ENCODE data around the gene RTN4R. TPM values are rescaled to one million over a fixed set of nuclear protein-coding genes. Genes with fewer than 3 reads are reported as not detected.

RTN4R gene
- total and polyA plus RNA-seq, 9 of the 15 experiments (the other 6 are each of a cell fraction or from before 2014, with no cell fraction given), result 0.04 to 2.8 (median 1.4) TPM; not detected in 3

DNA sequence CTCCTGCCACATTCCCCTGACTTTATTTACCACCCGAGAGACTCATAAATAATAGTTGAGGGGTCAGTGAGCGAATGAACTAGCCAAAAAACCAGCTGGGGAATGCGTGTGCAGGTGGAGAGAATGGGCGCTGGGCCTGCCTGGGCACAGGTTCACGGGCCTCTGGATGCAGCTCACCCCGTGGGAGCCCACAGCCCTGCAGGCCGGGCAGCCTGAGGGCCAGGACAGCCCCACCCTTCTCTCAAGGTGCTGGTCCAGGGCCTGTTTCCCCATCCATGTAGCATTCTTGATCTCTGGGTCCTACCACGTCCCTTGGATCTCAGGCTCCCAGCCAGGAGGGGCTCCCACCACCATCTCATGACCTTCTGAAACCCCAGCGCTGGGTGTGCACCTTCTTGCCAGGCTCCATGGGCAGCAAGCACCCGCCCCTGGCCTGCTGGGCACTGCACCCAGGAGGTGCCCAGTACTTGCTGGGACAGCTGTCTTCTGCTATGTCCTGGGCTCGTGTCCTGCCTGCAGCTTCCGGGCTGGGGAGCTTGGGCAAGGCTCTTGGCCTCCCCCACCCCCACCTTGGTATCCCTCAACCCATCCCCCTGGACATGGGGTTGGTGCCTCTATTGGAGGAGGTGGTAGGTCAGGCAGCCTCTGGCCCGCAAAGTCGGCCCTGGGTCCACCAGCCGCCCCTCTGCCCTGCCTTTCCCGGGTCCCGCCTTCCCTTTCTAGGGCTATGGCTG lies 74.2 kb downstream of the RTN4R start:
- DNase-seq (ENCODE audit: extremely low read depth in 1 of 4, low spot score in 3 of 4) (no peak), FAIRE-seq (no peak), ATAC-seq (no peak)
- H3K79me2 ChIP-seq (ENCODE audit: control insufficient read depth, insufficient read depth, low read length), result no peaks in the 10 kb centered on the region
- H3K4me3 ChIP-seq, result no peak overlapping the region
- H3K36me3 ChIP-seq (ENCODE audit: control insufficient read depth, insufficient read depth, low read length), result no peaks in the 10 kb centered on the region
- H3K9me3 ChIP-seq (replicated peaks; ENCODE audit: control insufficient read depth, insufficient read depth, low read depth, low read length), result no peaks in the 10 kb centered on the region
- in situ Hi-C loops (cut with MboI) (no loop called here), intact Hi-C loops (cut with micrococcal nuclease) (loop anchor here (5.0 kb wide), 1 partner anchor 37 kb away; no protein-coding TSS in a partner anchor)
- peaks cover 79 to 85% of the 10 kb centered on the region in 2 experiments for H3K27me3 ChIP-seq (ENCODE audit: control insufficient read depth in 2 of 2, insufficient read depth in 2 of 2, low read length in 2 of 2)
- BruUV-seq (replicated peaks), result no TSS peak
- peaks cover 39% of the 10 kb centered on the region for H4K20me1 ChIP-seq (replicated peaks; ENCODE audit: control insufficient read depth, insufficient read depth, low read length)
- H3K4me2 ChIP-seq (ENCODE audit: insufficient read depth, low read length), result no peak overlapping the region
- no peak overlapping the region for H3K27ac ChIP-seq (ENCODE audit: extremely low read depth, low read depth, low read length)
- ChIA-PET CTCF (ENCODE audit: low intra/inter-chr PET ratio) (no interaction called here), POLR2A (interaction anchor here (0.7 to 1.7 kb wide), 9 partner anchors 12 to 44 kb away, joined by 3 to 10 read pairs (median 4); no protein-coding TSS in a partner anchor)
- peaks cover 0 to 49% of the 10 kb centered on the region in 2 experiments; a peak in 2 of 5 replicates for H3K4me1 ChIP-seq (replicated peaks in 1 of 2; ENCODE audit: control insufficient read depth in 2 of 2, insufficient read depth in 2 of 2, low read length in 2 of 2)
- no peak overlapping the region; a peak in 1 of 4 replicates for H3K9ac ChIP-seq (ENCODE audit: insufficient read depth in 1 of 2, low read depth in 2 of 2, low read length in 2 of 2)
- peaks cover 3% of the 10 kb centered on the region for H3K9me1 ChIP-seq (ENCODE audit: control insufficient read depth, insufficient read depth, low read length)
- H2AFZ ChIP-seq (ENCODE audit: low read depth, low read length), result no peak overlapping the region
- WGBS (ENCODE audit: insufficient coverage, low coverage, missing lambda C conversion rate), result 7% methylated on average over 17 of the region's 17 CpGs
- TF ChIP-seq FOXA3 (CRISPR knock-in tag; conservative IDR thresholded peaks at IDR 0.05 in 1 of 2, IDR thresholded peaks at IDR 0.05 in 1 of 2), result 0 out of 4 replicates have a peak, but pooled peaks of 1 of the 2 experiments have one; percentile 59
- TF ChIP-seq, protein P1, sequence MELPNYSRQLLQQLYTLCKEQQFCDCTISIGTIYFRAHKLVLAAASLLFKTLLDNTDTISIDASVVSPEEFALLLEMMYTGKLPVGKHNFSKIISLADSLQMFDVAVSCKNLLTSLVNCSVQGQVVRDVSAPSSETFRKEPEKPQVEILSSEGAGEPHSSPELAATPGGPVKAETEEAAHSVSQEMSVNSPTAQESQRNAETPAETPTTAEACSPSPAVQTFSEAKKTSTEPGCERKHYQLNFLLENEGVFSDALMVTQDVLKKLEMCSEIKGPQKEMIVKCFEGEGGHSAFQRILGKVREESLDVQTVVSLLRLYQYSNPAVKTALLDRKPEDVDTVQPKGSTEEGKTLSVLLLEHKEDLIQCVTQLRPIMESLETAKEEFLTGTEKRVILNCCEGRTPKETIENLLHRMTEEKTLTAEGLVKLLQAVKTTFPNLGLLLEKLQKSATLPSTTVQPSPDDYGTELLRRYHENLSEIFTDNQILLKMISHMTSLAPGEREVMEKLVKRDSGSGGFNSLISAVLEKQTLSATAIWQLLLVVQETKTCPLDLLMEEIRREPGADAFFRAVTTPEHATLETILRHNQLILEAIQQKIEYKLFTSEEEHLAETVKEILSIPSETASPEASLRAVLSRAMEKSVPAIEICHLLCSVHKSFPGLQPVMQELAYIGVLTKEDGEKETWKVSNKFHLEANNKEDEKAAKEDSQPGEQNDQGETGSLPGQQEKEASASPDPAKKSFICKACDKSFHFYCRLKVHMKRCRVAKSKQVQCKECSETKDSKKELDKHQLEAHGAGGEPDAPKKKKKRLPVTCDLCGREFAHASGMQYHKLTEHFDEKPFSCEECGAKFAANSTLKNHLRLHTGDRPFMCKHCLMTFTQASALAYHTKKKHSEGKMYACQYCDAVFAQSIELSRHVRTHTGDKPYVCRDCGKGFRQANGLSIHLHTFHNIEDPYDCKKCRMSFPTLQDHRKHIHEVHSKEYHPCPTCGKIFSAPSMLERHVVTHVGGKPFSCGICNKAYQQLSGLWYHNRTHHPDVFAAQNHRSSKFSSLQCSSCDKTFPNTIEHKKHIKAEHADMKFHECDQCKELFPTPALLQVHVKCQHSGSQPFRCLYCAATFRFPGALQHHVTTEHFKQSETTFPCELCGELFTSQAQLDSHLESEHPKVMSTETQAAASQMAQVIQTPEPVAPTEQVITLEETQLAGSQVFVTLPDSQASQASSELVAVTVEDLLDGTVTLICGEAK (IDR thresholded peaks at IDR 0.05), result no peak
- TF ChIP-seq, protein P1 (CRISPR knock-in tag; IDR thresholded peaks at IDR 0.05), result no peak
- no peak for TF ChIP-seq CBX8 (IDR thresholded peaks at IDR 0.05; ENCODE audit: borderline replicate concordance, extremely low read depth, low read depth, low read length, poor library complexity, severe bottlenecking)
- TF ChIP-seq POLR3G (IDR thresholded peaks at IDR 0.05; ENCODE audit: extremely low read depth, insufficient read length, insufficient replicate concordance), result no peak
- TF ChIP-seq PTBP1 (IDR thresholded peaks at IDR 0.05; ENCODE audit: low read depth, low read length), result no peak
- no peak for TF ChIP-seq RBM34 (IDR thresholded peaks at IDR 0.05; ENCODE audit: borderline replicate concordance, insufficient read depth, low read length)
- TF ChIP-seq E2F3 (CRISPR knock-in tag; IDR thresholded peaks at IDR 0.05), result 0 out of 2 replicates have a peak, but pooled peaks have one; percentile 11
- no peak for TF ChIP-seq TARDBP (IDR thresholded peaks at IDR 0.05)

Measured in K562 (cell line).